ENCODE results near the gene DUS1L.

Gene DUS1L

GRCh38 chr17:82022310-82022980 is 43.2 kb downstream of the DUS1L start, which contains the start of gene CENPX:
Gene CENPX (minus strand): TSS chr17:82022878. CDS start chr17:82022861, 17 bp downstream.
- no peak for DNase-seq

DNA sequence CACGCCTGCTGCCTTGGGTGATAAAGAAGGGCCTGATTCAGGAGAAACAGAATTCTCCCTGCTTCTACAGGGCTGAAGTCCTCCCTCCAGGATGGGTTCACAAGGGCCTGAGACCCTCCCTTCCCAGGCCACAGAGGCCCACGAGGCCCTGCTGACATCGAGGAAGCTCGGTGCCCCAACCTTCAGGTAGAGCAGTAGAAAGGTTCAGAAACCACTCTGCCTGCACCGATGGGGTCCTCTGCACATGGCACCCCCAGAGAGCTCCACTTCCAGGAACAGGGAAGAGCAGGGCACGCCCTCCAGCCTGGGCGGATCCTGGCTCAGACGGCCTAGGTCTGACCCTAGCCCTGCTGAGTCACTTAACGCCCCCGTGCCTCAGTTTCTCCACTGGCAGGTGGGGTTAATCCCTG is 43.7 kb downstream of the DUS1L start:
- DNase-seq, result no peak

- no peak for DNase-seq
These were observed 44.3 kb downstream of the DUS1L start for GRCh38 chr17:82021107-82021899.

- no peak for DNase-seq
These were observed 45.0 kb downstream of the DUS1L start for GRCh38 chr17:82020572-82021106.

GRCh38 chr17:82019690-82020571 is 45.7 kb downstream of the DUS1L start:
- no peak for DNase-seq

DNA sequence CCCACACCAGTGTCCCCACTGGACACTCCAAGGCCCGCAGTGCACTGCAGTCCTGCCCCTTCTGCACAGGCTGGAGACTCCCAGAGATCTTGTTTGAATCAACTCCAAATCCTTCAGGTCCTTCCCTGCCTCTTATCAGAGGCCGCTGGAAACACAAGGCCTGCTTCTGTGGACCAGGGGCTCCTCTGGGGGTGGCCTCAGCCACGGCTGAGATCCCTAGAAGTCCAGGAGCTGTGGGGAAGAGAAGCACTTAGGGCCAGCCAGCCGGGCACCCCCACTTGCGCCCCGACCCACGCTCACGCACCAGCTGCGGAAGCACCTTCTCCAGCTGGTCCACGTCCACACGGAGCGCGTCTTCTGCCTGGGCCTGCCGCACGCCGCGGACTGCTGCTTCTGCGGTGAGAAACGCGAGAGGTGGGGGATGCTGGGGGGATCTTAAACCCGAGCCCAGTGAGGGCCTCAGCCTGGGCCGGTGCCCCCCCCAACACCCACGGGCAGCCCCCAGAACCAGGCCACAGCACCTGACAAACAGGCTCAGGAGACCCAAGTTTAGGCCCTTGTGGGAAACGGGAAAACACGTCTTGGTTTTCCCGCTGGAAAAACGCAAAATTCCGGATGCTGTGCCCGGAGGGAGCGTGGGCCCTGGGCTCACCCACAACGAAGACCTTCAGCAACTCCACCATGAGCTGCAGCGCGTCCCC is 46.5 kb downstream of the DUS1L start:
- no peak for DNase-seq

GRCh38 chr17:82018152-82018988 is 47.2 kb downstream of the DUS1L start:
- no peak for DNase-seq

DNA sequence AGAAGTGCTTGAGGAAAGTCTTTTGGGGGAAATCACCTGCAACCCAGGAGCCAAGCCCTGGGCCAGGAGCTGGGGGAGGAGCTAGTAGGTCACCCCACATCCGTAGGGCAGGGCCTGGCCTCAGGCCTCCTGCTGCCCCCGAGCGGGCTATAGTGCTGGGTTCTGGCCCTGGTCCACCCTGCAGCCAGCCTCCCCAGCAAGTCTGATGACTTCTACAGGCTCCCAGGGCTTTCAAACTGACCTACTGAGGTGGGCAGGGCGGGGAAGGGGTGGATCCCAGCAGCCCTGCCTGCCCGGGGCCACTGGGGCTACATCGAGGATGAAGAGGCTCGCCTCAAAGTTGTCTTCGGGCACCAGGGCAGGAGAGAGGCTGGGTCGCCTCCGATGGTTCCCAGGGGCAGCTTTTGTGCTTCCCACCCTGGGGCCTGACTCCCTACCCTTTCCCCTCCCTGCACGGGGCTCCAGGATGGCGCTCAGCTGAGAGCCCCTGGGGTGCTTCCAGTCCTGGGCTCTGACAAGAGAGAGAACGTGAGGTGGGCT is 47.9 kb downstream of the DUS1L start:
- no peak for DNase-seq

- no peak for DNase-seq
These were observed 48.6 kb downstream of the DUS1L start for GRCh38 chr17:82016875-82017459.

- no peak for DNase-seq
These were observed 49.3 kb downstream of the DUS1L start for GRCh38 chr17:82016061-82016874.

GRCh38 chr17:82015311-82015971 is 50.2 kb downstream of the DUS1L start:
- no peak for DNase-seq

DNA sequence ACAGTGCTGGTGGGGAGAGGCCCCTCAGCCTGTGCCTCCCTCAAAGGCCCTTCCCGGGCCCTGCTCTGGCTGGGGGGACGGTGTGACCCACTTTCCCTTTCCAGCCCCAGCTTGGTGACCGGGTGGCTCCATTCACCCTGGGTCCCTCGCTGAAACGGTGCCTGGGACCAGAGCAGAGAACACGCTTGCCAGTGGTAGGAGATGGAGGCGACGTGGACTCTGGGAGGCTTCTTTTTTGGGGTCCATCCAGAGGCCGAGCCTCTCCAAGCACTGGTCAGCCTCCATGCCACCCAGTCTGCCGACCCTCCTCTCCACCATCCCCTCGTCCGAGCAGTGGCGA is 50.7 kb downstream of the DUS1L start:
- DNase-seq, result no peak

DNA sequence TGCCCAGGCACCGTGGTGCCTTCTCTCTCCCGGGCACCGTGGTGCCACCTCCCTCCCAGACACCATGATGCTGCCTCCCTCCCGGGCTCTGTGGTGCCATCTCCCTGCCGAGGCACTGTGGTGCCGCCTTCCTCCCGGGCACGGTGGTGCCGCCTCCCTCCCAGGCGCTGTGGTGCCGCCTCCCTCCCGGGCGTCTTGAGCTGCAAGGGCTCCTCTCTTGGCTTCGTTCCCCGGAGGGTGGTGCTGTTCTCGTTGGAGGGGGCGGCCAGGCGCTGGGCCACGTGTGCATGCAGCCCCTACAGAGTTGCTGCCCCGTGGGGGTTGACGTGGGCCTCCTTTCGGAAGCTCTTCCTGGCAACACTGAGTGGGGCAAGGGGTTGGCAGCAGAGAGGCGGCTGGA is 51.2 kb downstream of the DUS1L start:
- no peak for DNase-seq

GRCh38 chr17:82013772-82014321 is 51.8 kb downstream of the DUS1L start:
- DNase-seq, result no peak

DNA sequence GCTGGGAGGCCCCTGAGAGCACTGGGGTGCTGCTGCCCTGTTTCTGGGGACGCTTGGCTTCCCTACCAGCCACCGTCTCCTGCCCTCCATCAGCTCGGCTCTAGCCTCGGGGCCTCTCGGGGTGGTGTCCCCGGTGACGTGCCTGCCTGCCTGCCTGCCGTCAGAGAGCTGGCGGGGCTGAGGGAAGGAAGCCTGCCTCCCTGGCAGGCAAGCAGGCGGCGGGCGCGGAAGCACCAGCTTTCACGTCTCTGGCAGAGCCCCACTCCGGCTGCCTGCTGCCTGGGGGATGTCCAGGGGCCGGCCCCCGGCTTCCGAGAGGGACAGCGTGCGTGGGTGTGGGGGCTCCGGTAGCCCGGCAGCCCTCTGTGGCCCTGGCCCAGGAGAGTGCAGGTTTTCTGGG is 52.3 kb downstream of the DUS1L start:
- DNase-seq, result no peak

DNA sequence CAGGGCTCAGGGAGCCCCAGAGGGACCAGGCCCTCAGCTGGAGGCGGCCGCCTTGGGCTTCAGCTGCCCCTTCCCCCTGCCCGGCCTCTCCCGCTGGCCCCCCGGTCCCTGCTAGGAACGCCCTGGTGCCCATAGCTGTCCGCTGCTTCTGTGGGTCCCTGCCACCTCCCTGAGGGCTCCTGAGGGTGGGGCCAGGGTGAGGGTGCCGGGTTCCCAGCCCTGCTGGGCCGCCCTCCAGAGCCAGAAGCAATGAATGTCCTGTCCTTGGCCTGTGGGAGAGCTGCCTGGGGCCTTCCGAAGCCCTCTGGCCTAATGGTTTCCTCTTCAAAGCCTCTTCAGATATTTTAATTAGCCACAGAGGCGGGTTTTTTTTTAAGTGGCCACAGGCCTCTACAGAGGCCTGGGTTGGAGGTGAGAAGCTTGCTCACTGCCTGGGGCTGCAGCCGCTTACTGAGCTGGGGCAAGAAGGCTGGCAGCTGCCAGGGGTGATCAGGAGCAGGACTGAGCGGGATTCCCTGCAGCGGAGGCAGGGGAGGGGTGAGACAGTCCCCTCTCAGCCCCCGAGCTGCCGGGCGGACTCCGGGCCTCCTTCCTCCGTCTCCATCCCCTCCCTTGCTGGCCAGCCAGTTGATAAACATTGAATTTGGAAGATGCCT is 52.8 kb downstream of the DUS1L start:
- no peak for DNase-seq

- no peak for DNase-seq
These were observed 53.4 kb downstream of the DUS1L start for GRCh38 chr17:82012261-82012639.

GRCh38 chr17:82011617-82012187 is 53.9 kb downstream of the DUS1L start:
- DNase-seq, result no peak

Data from amniotic stem cell (primary cell).